HepG2 (cell line): Measurements from ENCODE around the gene PRPF4. TPM values are rescaled to one million over a fixed set of nuclear protein-coding genes. Genes with fewer than 3 reads are reported as not detected.
"Not testable (repeated sequence)": the region's sequence is repeated elsewhere in the genome, so short reads cannot be mapped to it uniquely, and the experiment has no call there.

ENCODE experiments used
- ATAC-seq: fragments of 200-7000 bp; cut with Tn5 transposase; 3 replicates; pipeline ENCODE4 v1.9.1; 2020; ENCODE audit warnings: mild to moderate bottlenecking, moderate library complexity
- BruUV-seq: library from RNA; stranded (reverse); fragments of 400-500 nt; replicated peaks from 2 replicates; lab custom pipeline; 2021; lab: Mats Ljungman, UMichigan
- CTCF ChIA-PET: fragments of 300-600 bp; formaldehyde crosslinking; extraction: SDS; loops from one replicate; lab custom pipeline; 2021; ENCODE audit warnings: low total read pairs, inconsistent platforms, low intra/inter-chr PET ratio; lab: Yijun Ruan, JAX
- POLR2A ChIA-PET: fragments of 350-600 bp; sonication (Branson Sonifier 250); formaldehyde crosslinking; loops from one replicate; lab custom pipeline; 2020; ENCODE audit warnings: antibody characterized with exemption, inconsistent platforms; lab: Yijun Ruan, JAX
- DNase-seq: peaks from one replicate; pipeline ENCODE4 v3.0.0-alpha.2; 2015; ENCODE audit warnings: low spot score
- FAIRE-seq: peaks from 3 replicates; lab custom pipeline; 2011; peaks lifted over from hg19 to GRCh38; lab: Jason Lieb, UNC
- H2AFZ ChIP-seq: one replicate; pipeline ENCODE4 v1.6.1; 2011; ENCODE audit warnings: low read length, inconsistent platforms
- H3K27ac ChIP-seq: fragments of 300-600 bp; 3 replicates; pipeline ENCODE4 v1.8.0; 2011; ENCODE audit warnings: mixed run types, mild to moderate bottlenecking, mixed read lengths, low read length, inconsistent platforms; ENCODE audit not compliant: insufficient read depth; ENCODE audit errors: extremely low read length
- H3K27me3 ChIP-seq, 2 experiments: fragments of 200-600 bp in 1 of 2; 2 replicates in 1 of 2; 3 replicates in 1 of 2; pipeline versions ENCODE4 v1.6.0 to v1.8.0; 2011; ENCODE audit warnings: low read length in 2 of 2, mild to moderate bottlenecking in 2 of 2, moderate library complexity in 2 of 2, inconsistent platforms in 1 of 2; ENCODE audit not compliant: insufficient read depth in 2 of 2, control insufficient read depth in 1 of 2
- H3K36me3 ChIP-seq, 2 experiments: fragments of 200-600 bp in 1 of 2; replicated peaks in 1 of 2; 2 replicates in 1 of 2; 3 replicates in 1 of 2; pipeline versions ENCODE4 v1.5.1 to v1.8.0; 2011; ENCODE audit warnings: low read length in 2 of 2, inconsistent platforms in 1 of 2; ENCODE audit not compliant: insufficient read depth in 2 of 2, control insufficient read depth in 1 of 2
- H3K4me1 ChIP-seq: 2 replicates; pipeline ENCODE4 v1.5.1; 2012; ENCODE audit warnings: low read length, inconsistent platforms; ENCODE audit not compliant: insufficient read depth
- H3K4me2 ChIP-seq: 2 replicates; pipeline ENCODE4 v1.6.0; 2011; ENCODE audit warnings: low read depth, low read length, inconsistent platforms
- H3K4me3 ChIP-seq, 3 experiments: fragments of 200-600 bp in 1 of 3; sonication (generic), shearing (Covaris generic) in 1 of 3; replicated peaks in 1 of 3; 2 replicates each; pipeline ENCODE4 v1.5.1; 2011 to 2016; ENCODE audit warnings: low read length in 3 of 3, inconsistent platforms in 2 of 3, low read depth in 2 of 3, mild to moderate bottlenecking in 2 of 3, control low read depth in 1 of 3, mixed read lengths in 1 of 3; ENCODE audit not compliant: insufficient read depth in 1 of 3
- H3K79me2 ChIP-seq: one replicate; pipeline ENCODE4 v1.6.1; 2011; ENCODE audit warnings: low read length, inconsistent platforms; ENCODE audit not compliant: insufficient read depth
- H3K9ac ChIP-seq: 2 replicates; pipeline ENCODE4 v1.6.0; 2011; ENCODE audit warnings: mild to moderate bottlenecking, low read depth, low read length, inconsistent platforms; ENCODE audit not compliant: insufficient read depth
- H3K9me3 ChIP-seq: 2 replicates; pipeline ENCODE4 v1.5.1; 2012; ENCODE audit warnings: mild to moderate bottlenecking, low read length
- H4K20me1 ChIP-seq: 2 replicates; pipeline ENCODE4 v1.6.0; 2011; ENCODE audit warnings: inconsistent platforms, mild to moderate bottlenecking, low read length, moderate library complexity; ENCODE audit not compliant: insufficient read depth
- RAD21 ChIP-seq: fragments of 450-650 bp; formaldehyde crosslinking; IDR thresholded peaks from 2 replicates; pipeline ENCODE4 v1.5.0; 2020; ENCODE audit warnings: mild to moderate bottlenecking
- SPEN ChIP-seq: sonication (generic); formaldehyde crosslinking; IDR thresholded peaks from 2 replicates; pipeline ENCODE4 v1.5.1; 2020; ENCODE audit warnings: low read depth, mild to moderate bottlenecking, missing genetic modification reagents
- ZBTB34 ChIP-seq: sonication (generic); formaldehyde crosslinking; IDR thresholded peaks from 2 replicates; pipeline ENCODE4 v1.8.0; 2022; ENCODE audit warnings: mild to moderate bottlenecking, missing genetic modification reagents
- WGBS: methylation state at CpG from one replicate; pipeline ENCODE4 v1.1.6; 2017; ENCODE audit warnings: low lambda C conversion rate; 5-methylcytosine and 5-hydroxymethylcytosine counted together
- in situ Hi-C: cut with HindIII; loops from 2 replicates; pipeline ENCODE4 v1.10.0; 2017; ENCODE audit warnings: low pct_unique_long_range_greater_than_20kb; ENCODE audit not compliant: extremely low pct_ligation_motif_present
- intact Hi-C: fragments of 100-400 bp; cut with micrococcal nuclease; formaldehyde crosslinking; loops from one replicate; pipeline ENCODE4 v1.10.0; 2022; ENCODE audit not compliant: unreplicated experiment
- polyA plus RNA-seq, 8 experiments: library from polyadenylated mRNA; depleted of rRNA in 3 of 8; stranded (reverse) in 7 of 8; unstranded in 1 of 8; fragments of >200 nt; fragmentation: Illumina TruSeq in 4 of 8; extraction: Trizol in 4 of 8; gene quantifications; 2 replicates each; pipeline versions ENCODE4 v1.2.1 to v1.2.3, GENCODE V29; 2011 to 2016; ENCODE audit warnings: low read depth in 4 of 8, missing spikeins in 1 of 8, mixed read lengths in 1 of 8; ENCODE audit not compliant: insufficient read depth in 1 of 8
- total RNA-seq, 5 experiments: library from RNA; depleted of rRNA; stranded (reverse); fragments of >200 nt; fragmentation: Illumina TruSeq; extraction: Trizol; gene quantifications; 2 replicates each; pipeline ENCODE4 v1.2.3, GENCODE V29; 2016; ENCODE audit warnings: low read depth in 1 of 5

PRPF4 gene
- total and polyA plus RNA-seq, 2 of the 13 experiments (the other 11 are each of a cell fraction or from before 2014, with no cell fraction given) = 10.3 to 49.0 TPM

DNA sequence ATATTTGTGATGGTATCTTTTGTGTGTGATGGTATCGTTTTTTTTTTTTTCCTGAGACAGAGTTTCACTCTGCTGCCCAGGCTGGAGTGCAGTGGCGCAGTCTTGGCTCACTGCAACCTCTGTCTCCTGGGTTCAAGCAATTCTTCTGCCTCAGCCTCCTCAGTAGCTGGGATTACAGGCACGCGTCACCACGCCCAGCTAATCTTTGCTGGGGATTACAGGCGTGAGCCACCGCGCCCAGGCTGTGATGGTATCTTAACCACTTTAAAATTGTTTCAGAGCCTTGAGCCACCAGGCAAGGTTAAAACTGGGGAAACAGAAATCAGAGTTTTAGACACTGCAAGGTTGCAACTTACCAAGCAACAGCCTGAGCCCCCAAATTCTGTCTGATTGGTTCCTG lies 20.8 kb downstream of the PRPF4 start:
- H3K27me3 ChIP-seq, ATAC-seq, POLR2A ChIA-PET, H3K4me2 ChIP-seq, CTCF ChIA-PET, FAIRE-seq, DNase-seq, in situ Hi-C loops, H3K4me3 ChIP-seq, H3K27ac ChIP-seq, H3K79me2 ChIP-seq, intact Hi-C loops, H3K9ac ChIP-seq, H3K4me1 ChIP-seq, H2AFZ ChIP-seq, BruUV-seq, H4K20me1 ChIP-seq, H3K9me3 ChIP-seq: not testable (repeated sequence)
- H3K36me3 ChIP-seq = peaks cover 9 to 22% of the 10 kb centered on the region in 2 experiments
- WGBS = 94% methylated on average over 8 of the region's 8 CpGs

GRCh38 chr9:113296796-113297558 lies 21.5 kb downstream of the PRPF4 start:
- Histone ChIP-seq H3K4me3 (no peak overlapping the region), H3K27ac (no peak overlapping the region), H3K79me2 (no peaks in the 10 kb centered on the region), H2AFZ (no peak overlapping the region), H3K4me1 (peaks cover 9% of the 10 kb centered on the region; the same call in 1 of the 2 replicates), H3K9ac (no peak overlapping the region), H3K36me3 (peaks cover 5 to 15% of the 10 kb centered on the region in 2 experiments; a peak in 4 of 5 replicates), H3K4me2 (no peak overlapping the region), H3K9me3 (no peaks in the 10 kb centered on the region), H4K20me1 (no peaks in the 10 kb centered on the region), H3K27me3 (no peaks in the 10 kb centered on the region)
- intact Hi-C loops (no loop called here), in situ Hi-C loops (no loop called here)
- ATAC-seq (no peak), FAIRE-seq (no peak), DNase-seq (no peak)
- no TSS peak for BruUV-seq
- 53% methylated on average over 9 of the region's 9 CpGs for WGBS
- POLR2A ChIA-PET = interaction anchor here (0.6 kb wide), 1 partner anchor 76 kb away, joined by 3 read pairs; the partner anchor contains the start of genes FKBP15 and SLC31A1
- CTCF ChIA-PET = no interaction called here
- TF ChIP-seq RAD21 (CRISPR knock-in tag) = no peak
- TF ChIP-seq ZBTB34 = no peak
- no peak for TF ChIP-seq SPEN
